HAP-1 (cell line): ENCODE data around the gene PRKAA1.
"Not testable (repeated sequence)": the region's sequence is repeated elsewhere in the genome, so short reads cannot be mapped to it uniquely, and the experiment has no call there.

Experiments
- DNase-seq, 2 experiments: peaks; one replicate each; pipeline ENCODE4 v3.0.0-alpha.2; 2016 to 2020; ENCODE audit warnings: low spot score in 2 of 2
- H3K27me3 ChIP-seq: fragments of 250-450 bp; sonication (Bioruptor Pico); 2 replicates; pipeline ENCODE4 v1.5.1; 2020; ENCODE audit warnings: low read depth, mild to moderate bottlenecking, moderate library complexity
- H3K36me3 ChIP-seq: fragments of 250-450 bp; sonication (Bioruptor Pico); replicated peaks from 2 replicates; pipeline ENCODE4 v1.5.1; 2020; ENCODE audit warnings: mild to moderate bottlenecking
- H3K4me1 ChIP-seq: fragments of 250-450 bp; sonication (Bioruptor Pico); 2 replicates; pipeline ENCODE4 v1.5.1; 2020; ENCODE audit warnings: mild to moderate bottlenecking
- H3K4me3 ChIP-seq: fragments of 250-450 bp; sonication (Bioruptor Pico); 2 replicates; pipeline ENCODE4 v1.5.1; 2020; ENCODE audit warnings: mild to moderate bottlenecking, moderate library complexity
- H3K9me3 ChIP-seq: fragments of 250-450 bp; sonication (Bioruptor Pico); 2 replicates; pipeline ENCODE4 v1.5.1; 2020; ENCODE audit warnings: mild to moderate bottlenecking, moderate library complexity
- in situ Hi-C: fragments of 300-500 bp; cut with MboI; formaldehyde crosslinking; loops from 3 replicates; pipeline ENCODE4 v1.14.3; 2020; ENCODE audit warnings: low sequenced_read_pairs, inconsistent platforms, mixed read lengths

Gene PRKAA1

GRCh38 chr5:40714001-40714400 lies 84.2 kb downstream of the PRKAA1 start:
- no peaks in the 10 kb centered on the region for H3K9me3 ChIP-seq
- no peaks in the 10 kb centered on the region for H3K36me3 ChIP-seq
- no peaks in the 10 kb centered on the region for H3K4me1 ChIP-seq
- H3K27me3 ChIP-seq, result no peaks in the 10 kb centered on the region
- in situ Hi-C loops, result no loop called here
- no peak for DNase-seq
- no peak overlapping the region for H3K4me3 ChIP-seq

- H3K9me3 ChIP-seq, H3K4me3 ChIP-seq, in situ Hi-C loops, H3K36me3 ChIP-seq, H3K4me1 ChIP-seq, DNase-seq, H3K27me3 ChIP-seq: not testable (repeated sequence)
These were observed 87.6 kb downstream of the PRKAA1 start for GRCh38 chr5:40710575-40710974.
